WTC11 (cell line): Measurements from ENCODE around the gene SMIM41.

Experiments used
- ATF2 ChIP-seq: sonication (generic); formaldehyde crosslinking; IDR thresholded peaks from 2 replicates; pipeline ENCODE4 v1.8.1; 2022; ENCODE audit warnings: low read depth, missing genetic modification reagents, borderline replicate concordance
- CREM ChIP-seq: sonication (generic); formaldehyde crosslinking; IDR thresholded peaks from 2 replicates; pipeline ENCODE4 v1.8.1; 2022; ENCODE audit warnings: mild to moderate bottlenecking, missing genetic modification reagents, moderate library complexity
- CTCF ChIP-seq: fragments of 200-600 bp; IDR thresholded peaks from 2 replicates; pipeline ENCODE4 v1.8.0; 2022; ENCODE audit warnings: antibody characterized with exemption
- ELF4 ChIP-seq: sonication (generic); formaldehyde crosslinking; IDR thresholded peaks from 2 replicates; pipeline ENCODE4 v1.8.1; 2022; ENCODE audit warnings: low read depth, mild to moderate bottlenecking, moderate library complexity, missing genetic modification reagents
- JUN ChIP-seq: sonication (generic); formaldehyde crosslinking; IDR thresholded peaks from 2 replicates; pipeline ENCODE4 v1.8.0; 2023; ENCODE audit warnings: mild to moderate bottlenecking, missing genetic modification reagents
- MAX ChIP-seq: sonication (generic); formaldehyde crosslinking; IDR thresholded peaks from 2 replicates; pipeline ENCODE4 v1.8.0; 2022; ENCODE audit warnings: mild to moderate bottlenecking, missing genetic modification reagents
- TCF7 ChIP-seq: sonication (generic); formaldehyde crosslinking; IDR thresholded peaks from 2 replicates; pipeline ENCODE4 v1.8.0; 2022; ENCODE audit warnings: mild to moderate bottlenecking, low read depth, missing genetic modification reagents, moderate library complexity
- TEAD4 ChIP-seq: sonication (generic); formaldehyde crosslinking; IDR thresholded peaks from 2 replicates; pipeline ENCODE4 v1.8.0; 2022; ENCODE audit warnings: mild to moderate bottlenecking, missing genetic modification reagents
- TP53 ChIP-seq: sonication (generic); formaldehyde crosslinking; IDR thresholded peaks from 2 replicates; pipeline ENCODE4 v1.8.1; 2023; ENCODE audit warnings: mild to moderate bottlenecking, missing genetic modification reagents
- ZNF425 ChIP-seq: fragments of 250-450 bp; sonication (Bioruptor Pico); conservative IDR thresholded peaks from 2 replicates; pipeline ENCODE4 v1.9.0; 2021; ENCODE audit warnings: mild to moderate bottlenecking

GRCh38 chr12:52041695-52042123 lies 37.8 kb upstream of the SMIM41 start:
- TF ChIP-seq CTCF (no peak), TCF7 (no peak), JUN (CRISPR knock-in tag) (no peak), TP53 (no peak), ATF2 (CRISPR knock-in tag) (no peak), ELF4 (CRISPR knock-in tag) (no peak), ZNF425 (CRISPR knock-in tag) (no peak), MAX (no peak), CREM (CRISPR knock-in tag) (no peak), TEAD4 (CRISPR knock-in tag) (no peak)
